ENCODE measurements around the gene DCAKD.

DCAKD gene

GRCh38 chr17:44998646-44999045 lies 52.8 kb downstream of the DCAKD start:
- no peak for DNase-seq

GRCh38 chr17:44997733-44998520 lies 53.5 kb downstream of the DCAKD start:
- DNase-seq = no peak

GRCh38 chr17:44996304-44996703 lies 55.1 kb downstream of the DCAKD start:
- DNase-seq = no peak

GRCh38 chr17:44995436-44996001 lies 55.9 kb downstream of the DCAKD start:
- DNase-seq = no peak

- DNase-seq = no peak
These were observed 59.0 kb downstream of the DCAKD start for GRCh38 chr17:44992242-44992939.

GRCh38 chr17:44990994-44991393 lies 60.4 kb downstream of the DCAKD start:
- DNase-seq = no peak

GRCh38 chr17:44989552-44990138 lies 61.8 kb downstream of the DCAKD start:
- DNase-seq = no peak

GRCh38 chr17:44988044-44988942 lies 63.1 kb downstream of the DCAKD start:
- no peak for DNase-seq

GRCh38 chr17:44983563-44983962 lies 67.9 kb downstream of the DCAKD start:
- DNase-seq = no peak

- DNase-seq = no peak
These were observed 69.2 kb downstream of the DCAKD start for GRCh38 chr17:44982113-44982702.

GRCh38 chr17:44981221-44981968 lies 70.0 kb downstream of the DCAKD start:
- no peak for DNase-seq

- DNase-seq = no peak
These were observed 71.9 kb downstream of the DCAKD start for GRCh38 chr17:44979426-44979995.

GRCh38 chr17:44978807-44979206 lies 72.6 kb downstream of the DCAKD start:
- DNase-seq = no peak

- DNase-seq = no peak
These were observed 73.5 kb downstream of the DCAKD start for GRCh38 chr17:44977814-44978550.

GRCh38 chr17:44977065-44977464 lies 74.4 kb downstream of the DCAKD start:
- DNase-seq = no peak

GRCh38 chr17:44976206-44976605 lies 75.2 kb downstream of the DCAKD start:
- no peak for DNase-seq

All from NCI-H1105 (cell line).